Neural cell (in vitro differentiated cells): Measurements from ENCODE around the gene RPS18.

Experiments
- POLR2AphosphoS5 ChIP-seq: IDR thresholded peaks from 2 replicates; pipeline ENCODE4 v1.6.1; 2012
- TF ChIP-seq, protein P1 (sequence below): fragments of 450-650 bp; IDR thresholded peaks from 2 replicates; pipeline ENCODE4 v1.5.1; 2014; ENCODE audit warnings: antibody characterized with exemption, mild to moderate bottlenecking, moderate library complexity; ENCODE audit not compliant: poor library complexity, severe bottlenecking

DNA sequence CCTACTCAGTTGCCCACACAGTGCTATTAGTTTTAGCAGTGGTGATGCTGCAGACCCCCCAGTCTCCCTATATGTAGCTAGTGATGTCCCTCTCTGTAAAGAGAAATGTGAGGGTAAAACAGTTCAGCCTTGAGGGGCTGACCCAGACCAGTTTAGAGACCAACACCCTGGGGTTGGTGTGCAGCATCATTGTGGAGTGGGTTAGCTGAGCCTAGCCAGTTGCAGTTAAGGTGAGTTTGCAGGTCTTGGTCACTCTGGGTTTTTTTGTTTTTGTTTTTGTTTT is 4.6 kb downstream of the RPS18 start:
- no peak for TF ChIP-seq POLR2AphosphoS5
- TF ChIP-seq, protein P1, sequence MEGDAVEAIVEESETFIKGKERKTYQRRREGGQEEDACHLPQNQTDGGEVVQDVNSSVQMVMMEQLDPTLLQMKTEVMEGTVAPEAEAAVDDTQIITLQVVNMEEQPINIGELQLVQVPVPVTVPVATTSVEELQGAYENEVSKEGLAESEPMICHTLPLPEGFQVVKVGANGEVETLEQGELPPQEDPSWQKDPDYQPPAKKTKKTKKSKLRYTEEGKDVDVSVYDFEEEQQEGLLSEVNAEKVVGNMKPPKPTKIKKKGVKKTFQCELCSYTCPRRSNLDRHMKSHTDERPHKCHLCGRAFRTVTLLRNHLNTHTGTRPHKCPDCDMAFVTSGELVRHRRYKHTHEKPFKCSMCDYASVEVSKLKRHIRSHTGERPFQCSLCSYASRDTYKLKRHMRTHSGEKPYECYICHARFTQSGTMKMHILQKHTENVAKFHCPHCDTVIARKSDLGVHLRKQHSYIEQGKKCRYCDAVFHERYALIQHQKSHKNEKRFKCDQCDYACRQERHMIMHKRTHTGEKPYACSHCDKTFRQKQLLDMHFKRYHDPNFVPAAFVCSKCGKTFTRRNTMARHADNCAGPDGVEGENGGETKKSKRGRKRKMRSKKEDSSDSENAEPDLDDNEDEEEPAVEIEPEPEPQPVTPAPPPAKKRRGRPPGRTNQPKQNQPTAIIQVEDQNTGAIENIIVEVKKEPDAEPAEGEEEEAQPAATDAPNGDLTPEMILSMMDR, result no peak
